HepG2 (cell line): Measurements from ENCODE around the gene FAM234A. TPM values are rescaled to one million over a fixed set of nuclear protein-coding genes. Genes with fewer than 3 reads are reported as not detected.

Source experiments
- ATAC-seq: fragments of 200-7000 bp; cut with Tn5 transposase; 3 replicates; pipeline ENCODE4 v1.9.1; 2020; ENCODE audit warnings: mild to moderate bottlenecking, moderate library complexity
- BruUV-seq: library from RNA; stranded (reverse); fragments of 400-500 nt; replicated peaks from 2 replicates; lab custom pipeline; 2021; lab: Mats Ljungman, UMichigan
- CTCF ChIA-PET: fragments of 300-600 bp; formaldehyde crosslinking; extraction: SDS; loops from one replicate; lab custom pipeline; 2021; ENCODE audit warnings: low total read pairs, inconsistent platforms, low intra/inter-chr PET ratio; lab: Yijun Ruan, JAX
- POLR2A ChIA-PET: fragments of 350-600 bp; sonication (Branson Sonifier 250); formaldehyde crosslinking; loops from one replicate; lab custom pipeline; 2020; ENCODE audit warnings: antibody characterized with exemption, inconsistent platforms; lab: Yijun Ruan, JAX
- DNase-seq: peaks from one replicate; pipeline ENCODE4 v3.0.0-alpha.2; 2015; ENCODE audit warnings: low spot score
- FAIRE-seq: peaks from 3 replicates; lab custom pipeline; 2011; peaks lifted over from hg19 to GRCh38; lab: Jason Lieb, UNC
- H2AFZ ChIP-seq: one replicate; pipeline ENCODE4 v1.6.1; 2011; ENCODE audit warnings: low read length, inconsistent platforms
- H3K27ac ChIP-seq: fragments of 300-600 bp; 3 replicates; pipeline ENCODE4 v1.8.0; 2011; ENCODE audit warnings: mixed run types, mild to moderate bottlenecking, mixed read lengths, low read length, inconsistent platforms; ENCODE audit not compliant: insufficient read depth; ENCODE audit errors: extremely low read length
- H3K27me3 ChIP-seq, 2 experiments: fragments of 200-600 bp in 1 of 2; 2 replicates in 1 of 2; 3 replicates in 1 of 2; pipeline versions ENCODE4 v1.6.0 to v1.8.0; 2011; ENCODE audit warnings: low read length in 2 of 2, mild to moderate bottlenecking in 2 of 2, moderate library complexity in 2 of 2, inconsistent platforms in 1 of 2; ENCODE audit not compliant: insufficient read depth in 2 of 2, control insufficient read depth in 1 of 2
- H3K36me3 ChIP-seq, 2 experiments: fragments of 200-600 bp in 1 of 2; replicated peaks in 1 of 2; 2 replicates in 1 of 2; 3 replicates in 1 of 2; pipeline versions ENCODE4 v1.5.1 to v1.8.0; 2011; ENCODE audit warnings: low read length in 2 of 2, inconsistent platforms in 1 of 2; ENCODE audit not compliant: insufficient read depth in 2 of 2, control insufficient read depth in 1 of 2
- H3K4me1 ChIP-seq: 2 replicates; pipeline ENCODE4 v1.5.1; 2012; ENCODE audit warnings: low read length, inconsistent platforms; ENCODE audit not compliant: insufficient read depth
- H3K4me2 ChIP-seq: 2 replicates; pipeline ENCODE4 v1.6.0; 2011; ENCODE audit warnings: low read depth, low read length, inconsistent platforms
- H3K4me3 ChIP-seq, 3 experiments: fragments of 200-600 bp in 1 of 3; sonication (generic), shearing (Covaris generic) in 1 of 3; replicated peaks in 1 of 3; 2 replicates each; pipeline ENCODE4 v1.5.1; 2011 to 2016; ENCODE audit warnings: low read length in 3 of 3, inconsistent platforms in 2 of 3, low read depth in 2 of 3, mild to moderate bottlenecking in 2 of 3, control low read depth in 1 of 3, mixed read lengths in 1 of 3; ENCODE audit not compliant: insufficient read depth in 1 of 3
- H3K79me2 ChIP-seq: one replicate; pipeline ENCODE4 v1.6.1; 2011; ENCODE audit warnings: low read length, inconsistent platforms; ENCODE audit not compliant: insufficient read depth
- H3K9ac ChIP-seq: 2 replicates; pipeline ENCODE4 v1.6.0; 2011; ENCODE audit warnings: mild to moderate bottlenecking, low read depth, low read length, inconsistent platforms; ENCODE audit not compliant: insufficient read depth
- H3K9me3 ChIP-seq: 2 replicates; pipeline ENCODE4 v1.5.1; 2012; ENCODE audit warnings: mild to moderate bottlenecking, low read length
- H4K20me1 ChIP-seq: 2 replicates; pipeline ENCODE4 v1.6.0; 2011; ENCODE audit warnings: inconsistent platforms, mild to moderate bottlenecking, low read length, moderate library complexity; ENCODE audit not compliant: insufficient read depth
- ATF4 ChIP-seq, 2 experiments: fragments of 450-650 bp in 1 of 2; sonication (generic) in 1 of 2; formaldehyde crosslinking; IDR thresholded peaks; 2 replicates each; pipeline versions ENCODE4 v1.5.0 to v1.8.0; 2020 to 2022; ENCODE audit warnings: mild to moderate bottlenecking in 1 of 2, missing genetic modification reagents in 1 of 2
- FOSL2 ChIP-seq: sonication (generic); formaldehyde crosslinking; IDR thresholded peaks from 2 replicates; pipeline ENCODE4 v1.4.0; 2020; ENCODE audit warnings: missing genetic modification reagents
- GABPA ChIP-seq, 2 experiments: IDR thresholded peaks; 2 replicates each; pipeline ENCODE4 v1.6.1; 2011 to 2016; ENCODE audit warnings: low read depth in 2 of 2, low read length in 1 of 2, missing biosample characterization in 1 of 2, missing genetic modification characterization in 1 of 2
- GZF1 ChIP-seq: sonication (generic); formaldehyde crosslinking; IDR thresholded peaks from 2 replicates; pipeline ENCODE4 v1.5.1; 2020; ENCODE audit warnings: mild to moderate bottlenecking, missing genetic modification reagents
- HINFP ChIP-seq: sonication (generic); formaldehyde crosslinking; IDR thresholded peaks from 2 replicates; pipeline ENCODE4 v1.4.0; 2020; ENCODE audit warnings: low read depth, mild to moderate bottlenecking, missing genetic modification reagents
- HNRNPLL ChIP-seq: fragments of 200-400 bp; formaldehyde crosslinking; IDR thresholded peaks from 2 replicates; pipeline ENCODE4 v1.6.1; 2017; ENCODE audit warnings: mild to moderate bottlenecking, low read depth, low read length; ENCODE audit not compliant: poor library complexity, severe bottlenecking
- MAFF ChIP-seq: IDR thresholded peaks from 2 replicates; pipeline ENCODE4 v1.6.1; 2011; ENCODE audit warnings: low read depth, low read length, improper control_type of control experiment
- MAFK ChIP-seq, 2 experiments: IDR thresholded peaks in 1 of 2; conservative IDR thresholded peaks in 1 of 2; 2 replicates each; pipeline ENCODE4 v1.6.1; 2011; ENCODE audit warnings: improper control_type of control experiment in 2 of 2, low read length in 2 of 2
- PITX1 ChIP-seq: sonication (generic); formaldehyde crosslinking; IDR thresholded peaks from 2 replicates; pipeline ENCODE4 v1.5.1; 2020; ENCODE audit warnings: mild to moderate bottlenecking, missing genetic modification reagents
- TMF1 ChIP-seq: sonication (generic); formaldehyde crosslinking; IDR thresholded peaks from 2 replicates; pipeline ENCODE4 v1.8.1; 2022; ENCODE audit warnings: low read depth, missing genetic modification reagents
- ZFP37 ChIP-seq: sonication (generic); formaldehyde crosslinking; IDR thresholded peaks from 2 replicates; pipeline ENCODE4 v1.4.0; 2020; ENCODE audit warnings: missing genetic modification reagents, borderline replicate concordance
- ZNF121 ChIP-seq: sonication (generic); formaldehyde crosslinking; IDR thresholded peaks from 2 replicates; pipeline ENCODE4 v1.5.0; 2020; ENCODE audit warnings: mild to moderate bottlenecking, missing genetic modification reagents
- ZNF589 ChIP-seq: sonication (generic); formaldehyde crosslinking; conservative IDR thresholded peaks from 2 replicates; pipeline ENCODE4 v1.8.0; 2022; ENCODE audit warnings: mild to moderate bottlenecking, moderate library complexity, missing genetic modification reagents
- ZNF761 ChIP-seq: sonication (generic); formaldehyde crosslinking; conservative IDR thresholded peaks from 2 replicates; pipeline ENCODE4 v1.4.0; 2020; ENCODE audit warnings: mild to moderate bottlenecking, missing genetic modification reagents
- ZNF816 ChIP-seq: sonication (generic); formaldehyde crosslinking; IDR thresholded peaks from 2 replicates; pipeline ENCODE4 v1.8.0; 2022; ENCODE audit warnings: missing genetic modification reagents, mild to moderate bottlenecking, borderline replicate concordance
- WGBS: methylation state at CpG from one replicate; pipeline ENCODE4 v1.1.6; 2017; ENCODE audit warnings: low lambda C conversion rate; 5-methylcytosine and 5-hydroxymethylcytosine counted together
- in situ Hi-C: cut with HindIII; loops from 2 replicates; pipeline ENCODE4 v1.10.0; 2017; ENCODE audit warnings: low pct_unique_long_range_greater_than_20kb; ENCODE audit not compliant: extremely low pct_ligation_motif_present
- intact Hi-C: fragments of 100-400 bp; cut with micrococcal nuclease; formaldehyde crosslinking; loops from one replicate; pipeline ENCODE4 v1.10.0; 2022; ENCODE audit not compliant: unreplicated experiment
- polyA plus RNA-seq, 8 experiments: library from polyadenylated mRNA; depleted of rRNA in 3 of 8; stranded (reverse) in 7 of 8; unstranded in 1 of 8; fragments of >200 nt; fragmentation: Illumina TruSeq in 4 of 8; extraction: Trizol in 4 of 8; gene quantifications; 2 replicates each; pipeline versions ENCODE4 v1.2.1 to v1.2.3, GENCODE V29; 2011 to 2016; ENCODE audit warnings: low read depth in 4 of 8, missing spikeins in 1 of 8, mixed read lengths in 1 of 8; ENCODE audit not compliant: insufficient read depth in 1 of 8
- total RNA-seq, 5 experiments: library from RNA; depleted of rRNA; stranded (reverse); fragments of >200 nt; fragmentation: Illumina TruSeq; extraction: Trizol; gene quantifications; 2 replicates each; pipeline ENCODE4 v1.2.3, GENCODE V29; 2016; ENCODE audit warnings: low read depth in 1 of 5

FAM234A gene
- total and polyA plus RNA-seq, 2 of the 13 experiments (the other 11 are each of a cell fraction or from before 2014, with no cell fraction given): 29.2 to 34.4 TPM

GRCh38 chr16:220021-220420 lies 14.6 kb upstream of the FAM234A start:
- no TSS peak for BruUV-seq
- TF ChIP-seq ZNF816 (no peak), PITX1 (CRISPR knock-in tag) (no peak), ZFP37 (CRISPR knock-in tag) (no peak)
- TF ChIP-seq, all 625 proteins: peak for 0
- in situ Hi-C loops: no loop called here
- H3K9ac ChIP-seq: no peak overlapping the region
- WGBS: 96% methylated on average over 4 of the region's 4 CpGs
- H3K27me3 ChIP-seq: no peaks in the 10 kb centered on the region
- H3K4me2 ChIP-seq: no peak overlapping the region
- H3K36me3 ChIP-seq: peaks cover 26 to 74% of the 10 kb centered on the region in 2 experiments; a peak in 4 of 5 replicates
- no peaks in the 10 kb centered on the region for H3K9me3 ChIP-seq
- intact Hi-C loops: no loop called here
- ChIA-PET CTCF (no interaction called here), POLR2A (interaction anchor here (2.3 kb wide), 1 partner anchor 8 kb away, joined by 11 read pairs; no protein-coding TSS in a partner anchor)
- H3K4me3 ChIP-seq: no peak overlapping the region
- H2AFZ ChIP-seq: no peak overlapping the region
- no peak for DNase-seq
- peaks cover 5% of the 10 kb centered on the region; the same call in 1 of the 2 replicates for H4K20me1 ChIP-seq
- peaks cover 7% of the 10 kb centered on the region; the same call in 1 of the 2 replicates for H3K4me1 ChIP-seq
- no peak for ATAC-seq
- no peak overlapping the region for H3K27ac ChIP-seq
- no peak for FAIRE-seq
- peaks cover 25% of the 10 kb centered on the region for H3K79me2 ChIP-seq

- peak overlapping the region; percentile 91 to 99 (median 96) for H3K4me3 ChIP-seq
- H3K27me3 ChIP-seq: no peaks in the 10 kb centered on the region; a peak in 1 of 5 replicates
- no peaks in the 10 kb centered on the region for H3K9me3 ChIP-seq
- peaks cover 27% of the 10 kb centered on the region for H4K20me1 ChIP-seq
- in situ Hi-C loops: no loop called here
- 16% methylated on average over 6 of the region's 9 CpGs for WGBS
- peak; percentile 64 for ATAC-seq
- peaks cover 39% of the 10 kb centered on the region for H3K79me2 ChIP-seq
- peak overlapping the region; percentile 97 for H3K4me2 ChIP-seq
- H3K27ac ChIP-seq: peak overlapping the region; percentile 94
- H3K4me1 ChIP-seq: peaks cover 25% of the 10 kb centered on the region
- peaks cover 21 to 36% of the 10 kb centered on the region in 2 experiments for H3K36me3 ChIP-seq
- CTCF ChIA-PET: no interaction called here
- intact Hi-C loops: loop anchor here (5.0 kb wide), 1 partner anchor 134 kb away; no protein-coding TSS in a partner anchor
- peak overlapping the region; percentile 97 for H3K9ac ChIP-seq
- TSS peak; percentile 61 for BruUV-seq
- DNase-seq: peak; percentile 10
- no peak overlapping the region for H2AFZ ChIP-seq
- POLR2A ChIA-PET: interaction anchor here (1.2 to 1.7 kb wide), 3 partner anchors 10 to 124 kb away, joined by 4 to 11 read pairs (median 10); partner anchors contain the start of gene AXIN1
- no peak for FAIRE-seq
- TF ChIP-seq MAFK (conservative IDR thresholded peaks at IDR 0.05 in 1 of 2, IDR thresholded peaks at IDR 0.05 in 1 of 2; ENCODE audit: low read length in 2 of 2) (peak; percentile 91 to 93), ZNF121 (CRISPR knock-in tag) (0 out of 2 replicates have a peak, but pooled peaks have one; percentile 3), GZF1 (CRISPR knock-in tag) (no peak), FOSL2 (CRISPR knock-in tag) (no peak), HNRNPLL (no peak), ATF4 (CRISPR knock-in tag; IDR thresholded peaks at IDR 0.05) (no peak), TMF1 (no peak), ZNF761 (CRISPR knock-in tag) (no peak), HINFP (CRISPR knock-in tag) (0 out of 2 replicates have a peak, but pooled peaks have one; percentile 7), MAFF (peak; percentile 91), ZNF589 (CRISPR knock-in tag) (0 out of 2 replicates have a peak, but pooled peaks have one; percentile 8), GABPA (IDR thresholded peaks at IDR 0.05; ENCODE audit: low read depth, low read length) (no peak), GABPA (CRISPR knock-in tag; IDR thresholded peaks at IDR 0.05; ENCODE audit: low read depth) (no peak)
These were observed 6.3 kb upstream of the FAM234A start for GRCh38 chr16:228151-228851.
